K562 (cell line): ENCODE measurements around the gene C1QTNF8. TPM values are rescaled to one million over a fixed set of nuclear protein-coding genes. Genes with fewer than 3 reads are reported as not detected.

Source experiments
- CBX5 ChIP-seq: IDR thresholded peaks from 2 replicates; pipeline ENCODE4 v1.6.1; 2014; ENCODE audit warnings: low read depth, borderline replicate concordance
- CHD7 ChIP-seq: fragments of 200-600 bp; sonication (generic); IDR thresholded peaks from one replicate; pipeline ENCODE4 v1.6.1; 2012; ENCODE audit warnings: mild to moderate bottlenecking, low read depth, low read length, inconsistent platforms
- ESRRB ChIP-seq: fragments of 250-450 bp; sonication (Bioruptor Pico); IDR thresholded peaks from 2 replicates; pipeline ENCODE4 v1.5.0; 2020; ENCODE audit warnings: mild to moderate bottlenecking, moderate library complexity, borderline replicate concordance
- HEY1 ChIP-seq: fragments of 250-450 bp; sonication (Bioruptor Pico); IDR thresholded peaks from 2 replicates; pipeline ENCODE4 v1.5.0; 2020; ENCODE audit warnings: mild to moderate bottlenecking, moderate library complexity, borderline replicate concordance
- MGA ChIP-seq: fragments of 450-650 bp; IDR thresholded peaks from 2 replicates; pipeline ENCODE4 v1.6.1; 2016; ENCODE audit warnings: mild to moderate bottlenecking, moderate library complexity
- ZNF24 ChIP-seq: fragments of 450-650 bp; IDR thresholded peaks from 2 replicates; pipeline ENCODE4 v1.6.1; 2016
- polyA plus RNA-seq, 8 experiments: library from polyadenylated mRNA; depleted of rRNA in 4 of 8; stranded (reverse) in 5 of 8; unstranded in 3 of 8; fragments of >200 nt; fragmentation: Nextera tagmentation in 2 of 8; fragmentation: Illumina TruSeq in 1 of 8; extraction: Ambion mirVana in 2 of 8; extraction: Trizol in 1 of 8; gene quantifications; 2 replicates each; pipeline versions ENCODE4 v1.2.1 to v1.2.3, GENCODE V29; 2011 to 2014; ENCODE audit warnings: inconsistent platforms in 1 of 8, missing spikeins in 1 of 8
- total RNA-seq, 7 experiments: library from RNA; depleted of rRNA in 6 of 7; stranded (reverse); fragments of >200 nt in 6 of 7; fragmentation: Illumina TruSeq in 2 of 7; extraction: Trizol in 2 of 7; gene quantifications; 2 replicates each; pipeline versions ENCODE4 v1.2.1 to v1.2.3, GENCODE V29; 2011 to 2021; ENCODE audit warnings: low replicate concordance in 1 of 7

C1QTNF8 gene
- total and polyA plus RNA-seq, 9 of the 15 experiments (the other 6 are each of a cell fraction or from before 2014, with no cell fraction given): not detected

GRCh38 chr16:1107731-1108130 lies 11.7 kb upstream of the C1QTNF8 start (continued):
- TF ChIP-seq CHD7 (no peak), ZNF24 (no peak), HEY1 (no peak), CBX5 (no peak), MGA (no peak), ESRRB (CRISPR knock-in tag) (no peak)
- TF ChIP-seq, all 486 proteins: peak for 0
